LNCAP (cell line): ENCODE results near the gene SLC52A1.

Source experiments
- TF ChIP-seq, protein P1 (sequence below): fragments of 450-650 bp; IDR thresholded peaks from 2 replicates; pipeline ENCODE4 v1.5.1; 2017; ENCODE audit warnings: mild to moderate bottlenecking

SLC52A1 gene

DNA sequence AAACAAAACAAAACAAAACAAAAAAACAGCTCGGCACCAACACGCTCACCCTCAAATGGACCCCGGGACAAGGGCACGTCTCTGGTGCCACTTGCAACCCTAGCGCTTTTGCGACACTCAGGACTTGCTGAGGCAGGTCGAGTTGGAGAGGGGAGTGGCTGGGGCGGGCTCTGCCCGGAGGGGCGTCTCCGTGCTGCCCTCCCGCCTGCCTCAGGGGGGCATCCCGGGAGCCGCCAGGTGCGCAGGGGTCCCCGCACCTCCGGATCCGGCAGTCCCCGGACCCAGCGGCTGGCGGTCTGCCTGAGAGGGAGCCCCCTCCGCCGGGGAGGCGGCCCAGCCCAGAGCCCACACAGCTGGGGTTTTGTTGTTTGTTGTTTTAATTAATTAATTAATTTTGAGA is at the start of gene SLC52A1:
TSS of gene SLC52A1 (minus strand) at position 112 of the 400 bp plus-strand sequence. CDS start 820 bp downstream, outside the sequence.
- TF ChIP-seq, protein P1, sequence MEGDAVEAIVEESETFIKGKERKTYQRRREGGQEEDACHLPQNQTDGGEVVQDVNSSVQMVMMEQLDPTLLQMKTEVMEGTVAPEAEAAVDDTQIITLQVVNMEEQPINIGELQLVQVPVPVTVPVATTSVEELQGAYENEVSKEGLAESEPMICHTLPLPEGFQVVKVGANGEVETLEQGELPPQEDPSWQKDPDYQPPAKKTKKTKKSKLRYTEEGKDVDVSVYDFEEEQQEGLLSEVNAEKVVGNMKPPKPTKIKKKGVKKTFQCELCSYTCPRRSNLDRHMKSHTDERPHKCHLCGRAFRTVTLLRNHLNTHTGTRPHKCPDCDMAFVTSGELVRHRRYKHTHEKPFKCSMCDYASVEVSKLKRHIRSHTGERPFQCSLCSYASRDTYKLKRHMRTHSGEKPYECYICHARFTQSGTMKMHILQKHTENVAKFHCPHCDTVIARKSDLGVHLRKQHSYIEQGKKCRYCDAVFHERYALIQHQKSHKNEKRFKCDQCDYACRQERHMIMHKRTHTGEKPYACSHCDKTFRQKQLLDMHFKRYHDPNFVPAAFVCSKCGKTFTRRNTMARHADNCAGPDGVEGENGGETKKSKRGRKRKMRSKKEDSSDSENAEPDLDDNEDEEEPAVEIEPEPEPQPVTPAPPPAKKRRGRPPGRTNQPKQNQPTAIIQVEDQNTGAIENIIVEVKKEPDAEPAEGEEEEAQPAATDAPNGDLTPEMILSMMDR = no peak

DNA sequence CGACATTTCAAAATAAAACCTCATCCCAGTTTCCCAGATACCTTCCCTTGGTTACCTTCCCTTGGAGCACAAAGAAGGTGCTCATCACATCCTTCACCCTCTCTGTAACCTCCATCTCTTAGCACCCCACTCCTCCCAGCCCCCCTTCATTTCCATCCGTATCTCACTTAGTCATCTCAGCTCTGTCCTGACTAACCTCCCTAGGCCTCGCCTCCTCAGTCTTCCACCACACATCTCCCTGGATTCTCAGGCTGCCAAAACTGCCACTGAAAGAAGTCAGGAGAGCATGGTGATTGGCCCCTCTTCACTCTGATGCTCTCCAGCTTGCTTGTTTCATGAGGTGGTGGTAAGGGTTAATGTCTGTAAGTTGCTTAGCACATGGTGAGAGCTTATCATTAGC is 45.4 kb upstream of the SLC52A1 start:
- TF ChIP-seq, protein P1 = no peak

DNA sequence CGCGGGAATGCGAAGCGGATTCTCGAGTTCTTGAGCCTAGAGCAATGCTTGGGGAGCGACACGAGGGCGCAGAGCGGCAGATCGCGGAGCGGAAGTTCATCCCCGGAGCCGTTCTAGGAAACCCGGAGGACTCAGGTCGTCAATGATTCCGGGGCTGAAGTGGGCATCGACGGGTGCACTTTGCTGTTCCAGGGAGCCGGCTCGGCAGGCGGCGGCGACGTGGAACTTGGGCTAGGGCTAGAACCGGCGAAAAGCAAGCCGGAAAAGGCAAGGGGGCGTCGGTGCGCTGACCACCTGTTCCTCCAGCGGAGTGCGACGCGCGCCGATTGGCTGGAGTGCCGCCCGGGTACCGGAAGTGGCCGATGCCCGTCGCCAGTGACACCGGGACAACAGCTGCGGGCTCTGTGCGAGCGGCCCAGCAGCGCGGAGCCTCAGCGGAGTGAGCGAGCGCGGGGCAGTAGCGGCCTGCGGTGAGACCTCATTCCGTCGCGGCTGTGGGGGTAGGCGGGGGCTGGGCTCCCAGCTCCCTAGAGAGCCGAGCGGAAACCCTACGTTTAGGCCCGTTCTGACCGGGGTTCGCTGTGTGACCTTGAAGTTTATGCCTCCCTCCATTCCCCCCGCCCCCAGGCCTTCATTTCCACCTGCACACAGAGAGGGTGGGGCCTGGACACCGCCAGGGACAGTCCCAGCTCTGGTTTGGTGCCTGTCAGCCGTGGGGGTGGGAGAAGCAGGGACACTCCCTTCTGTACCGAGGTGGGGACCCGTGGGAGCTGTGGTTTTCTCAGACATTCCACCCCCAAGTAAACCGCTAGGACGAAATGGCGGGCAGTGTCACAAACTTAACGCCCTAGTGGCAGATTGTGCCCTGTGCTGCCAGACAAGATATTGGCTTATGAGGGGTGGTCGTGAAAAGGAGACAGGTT is 43.1 kb upstream of the SLC52A1 start, which contains the start of gene ZFP3:
TSS of gene ZFP3 (plus strand) at position 362 of the 923 bp plus-strand sequence. CDS start 13,038 bp downstream, outside the sequence.
- TF ChIP-seq, protein P1 = no peak

DNA sequence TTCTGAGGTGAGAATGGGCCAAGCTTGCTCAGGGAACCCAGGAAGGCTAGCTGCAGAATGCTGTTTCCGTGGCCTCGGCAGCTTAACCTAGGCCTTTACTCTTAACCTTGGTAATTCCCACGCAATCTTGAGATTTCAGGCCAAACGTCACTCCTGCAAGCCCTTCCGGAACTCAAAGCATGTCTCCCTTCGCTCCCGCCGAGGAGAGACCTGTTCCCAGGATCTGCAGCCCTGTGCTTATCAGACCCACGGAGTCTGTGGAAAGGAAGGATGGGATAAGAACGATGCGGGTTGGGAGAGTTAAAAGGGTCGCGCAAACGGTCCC is 42.5 kb upstream of the SLC52A1 start:
- TF ChIP-seq, protein P1 = no peak

DNA sequence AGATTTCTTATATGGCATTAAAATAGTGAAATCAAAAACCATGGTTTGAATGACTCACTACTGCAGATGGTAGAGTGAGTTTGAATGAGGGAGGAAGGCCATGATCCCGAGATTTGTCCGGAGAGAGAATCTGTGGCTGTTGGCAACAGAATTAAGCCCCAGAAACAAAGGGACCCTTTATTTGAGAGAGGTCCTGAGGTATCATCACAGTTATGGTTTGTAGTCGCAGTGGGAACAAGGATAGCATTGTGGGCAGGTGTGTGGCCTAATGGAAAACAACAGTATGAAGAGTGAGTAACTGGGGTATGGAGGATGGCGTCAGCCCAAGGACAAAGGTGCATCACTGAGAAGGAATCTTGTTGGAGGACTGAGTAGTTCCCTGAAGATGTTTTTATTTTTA is 34.5 kb upstream of the SLC52A1 start:
- TF ChIP-seq, protein P1 = no peak

DNA sequence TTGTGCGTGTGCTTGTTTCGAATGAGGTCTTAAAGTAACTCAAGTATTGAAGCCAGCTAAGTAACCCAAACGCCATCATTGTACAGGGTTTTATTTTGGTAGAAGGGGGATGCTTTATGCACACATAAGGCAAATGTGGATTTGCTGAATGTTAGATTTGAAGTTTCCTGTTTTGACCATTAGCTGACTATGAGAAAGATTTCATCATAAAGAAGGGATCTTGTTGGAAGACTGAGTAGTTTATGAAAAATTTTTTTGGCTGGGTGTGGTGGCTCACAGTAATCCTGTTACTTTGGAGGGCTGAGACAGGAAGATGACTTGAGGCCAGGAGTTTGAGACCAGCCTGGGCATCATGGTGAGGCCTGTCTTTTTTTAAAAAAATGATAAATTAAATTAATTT is 33.0 kb upstream of the SLC52A1 start:
- TF ChIP-seq, protein P1 = no peak

DNA sequence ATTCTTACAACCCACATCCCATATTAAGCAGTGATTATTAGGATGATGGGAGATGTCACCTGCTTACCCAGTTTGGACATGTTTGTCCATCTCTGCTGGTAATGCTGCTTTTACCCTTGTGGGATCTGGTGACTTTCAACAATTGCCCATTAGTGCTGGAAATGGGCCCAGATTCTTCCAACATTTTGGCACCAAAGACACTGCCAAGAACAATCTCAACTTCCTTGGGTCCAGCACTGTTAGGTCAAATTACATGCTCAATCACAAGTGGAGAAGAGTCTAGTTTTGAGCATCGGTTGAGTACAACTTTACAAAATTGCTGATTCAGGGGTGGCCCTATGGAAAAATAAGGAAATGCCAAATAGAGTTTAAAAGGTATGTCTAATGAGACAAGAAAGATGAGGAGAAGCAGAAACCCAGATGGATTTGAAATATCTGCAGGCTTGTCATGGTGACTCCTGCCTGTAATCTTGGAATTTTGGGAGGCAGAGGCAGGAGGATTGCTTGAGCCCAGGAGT is 30.1 kb upstream of the SLC52A1 start:
- TF ChIP-seq, protein P1 = no peak
